ENCODE results near the gene MAPK7.

Gene MAPK7

GRCh38 chr17:19380481-19381301 is 2.4 kb downstream of the MAPK7 start:
- DNase-seq (ENCODE audit: low read depth), result no peak

- DNase-seq (ENCODE audit: low read depth), result no peak
Measured at GRCh38 chr17:19381361-19381740, 3.1 kb downstream of the MAPK7 start.

DNA sequence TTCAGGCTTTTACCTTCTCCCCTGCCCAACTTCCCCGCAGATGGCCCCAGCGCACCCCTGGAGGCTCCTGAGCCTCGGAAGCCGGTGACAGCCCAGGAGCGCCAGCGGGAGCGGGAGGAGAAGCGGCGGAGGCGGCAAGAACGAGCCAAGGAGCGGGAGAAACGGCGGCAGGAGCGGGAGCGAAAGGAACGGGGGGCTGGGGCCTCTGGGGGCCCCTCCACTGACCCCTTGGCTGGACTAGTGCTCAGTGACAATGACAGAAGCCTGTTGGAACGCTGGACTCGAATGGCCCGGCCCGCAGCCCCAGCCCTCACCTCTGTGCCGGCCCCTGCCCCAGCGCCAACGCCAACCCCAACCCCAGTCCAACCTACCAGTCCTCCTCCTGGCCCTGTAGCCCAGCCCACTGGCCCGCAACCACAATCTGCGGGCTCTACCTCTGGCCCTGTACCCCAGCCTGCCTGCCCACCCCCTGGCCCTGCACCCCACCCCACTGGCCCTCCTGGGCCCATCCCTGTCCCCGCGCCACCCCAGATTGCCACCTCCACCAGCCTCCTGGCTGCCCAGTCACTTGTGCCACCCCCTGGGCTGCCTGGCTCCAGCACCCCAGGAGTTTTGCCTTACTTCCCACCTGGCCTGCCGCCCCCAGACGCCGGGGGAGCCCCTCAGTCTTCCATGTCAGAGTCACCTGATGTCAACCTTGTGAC is 3.6 kb downstream of the MAPK7 start:
- no peak for DNase-seq (ENCODE audit: low read depth)

DNA sequence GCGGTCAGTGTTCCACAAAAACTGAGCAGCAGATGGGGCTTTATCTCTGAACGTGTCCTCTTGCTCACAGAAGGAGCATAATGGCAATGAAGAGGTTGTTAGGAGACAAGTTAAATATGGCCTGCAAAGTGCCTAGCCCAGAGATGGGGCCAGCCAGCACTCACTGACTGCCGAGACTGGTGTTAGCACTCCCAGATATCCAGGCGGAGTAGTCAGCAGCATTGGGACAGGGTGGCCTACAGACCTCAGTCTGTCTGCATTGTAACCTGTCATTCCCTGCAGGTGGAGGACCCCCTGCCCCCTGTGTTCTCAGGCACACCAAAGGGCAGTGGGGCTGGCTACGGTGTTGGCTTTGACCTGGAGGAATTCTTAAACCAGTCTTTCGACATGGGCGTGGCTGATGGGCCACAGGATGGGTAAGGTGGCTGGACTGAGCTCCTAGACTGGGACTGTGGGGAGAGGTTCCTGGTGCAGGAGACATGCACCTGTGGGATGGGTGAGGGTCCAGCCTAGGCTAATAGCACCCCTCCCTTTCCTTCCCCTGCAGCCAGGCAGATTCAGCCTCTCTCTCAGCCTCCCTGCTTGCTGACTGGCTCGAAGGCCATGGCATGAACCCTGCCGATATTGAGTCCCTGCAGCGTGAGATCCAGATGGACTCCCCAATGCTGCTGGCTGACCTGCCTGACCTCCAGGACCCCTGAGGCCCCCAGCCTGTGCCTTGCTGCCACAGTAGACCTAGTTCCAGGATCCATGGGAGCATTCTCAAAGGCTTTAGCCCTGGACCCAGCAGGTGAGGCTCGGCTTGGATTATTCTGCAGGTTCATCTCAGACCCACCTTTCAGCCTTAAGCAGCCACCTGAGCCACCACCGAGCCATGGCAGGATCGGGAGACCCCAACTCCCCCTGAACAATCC is 4.5 kb downstream of the MAPK7 start:
- no peak for DNase-seq (ENCODE audit: low read depth)

DNA sequence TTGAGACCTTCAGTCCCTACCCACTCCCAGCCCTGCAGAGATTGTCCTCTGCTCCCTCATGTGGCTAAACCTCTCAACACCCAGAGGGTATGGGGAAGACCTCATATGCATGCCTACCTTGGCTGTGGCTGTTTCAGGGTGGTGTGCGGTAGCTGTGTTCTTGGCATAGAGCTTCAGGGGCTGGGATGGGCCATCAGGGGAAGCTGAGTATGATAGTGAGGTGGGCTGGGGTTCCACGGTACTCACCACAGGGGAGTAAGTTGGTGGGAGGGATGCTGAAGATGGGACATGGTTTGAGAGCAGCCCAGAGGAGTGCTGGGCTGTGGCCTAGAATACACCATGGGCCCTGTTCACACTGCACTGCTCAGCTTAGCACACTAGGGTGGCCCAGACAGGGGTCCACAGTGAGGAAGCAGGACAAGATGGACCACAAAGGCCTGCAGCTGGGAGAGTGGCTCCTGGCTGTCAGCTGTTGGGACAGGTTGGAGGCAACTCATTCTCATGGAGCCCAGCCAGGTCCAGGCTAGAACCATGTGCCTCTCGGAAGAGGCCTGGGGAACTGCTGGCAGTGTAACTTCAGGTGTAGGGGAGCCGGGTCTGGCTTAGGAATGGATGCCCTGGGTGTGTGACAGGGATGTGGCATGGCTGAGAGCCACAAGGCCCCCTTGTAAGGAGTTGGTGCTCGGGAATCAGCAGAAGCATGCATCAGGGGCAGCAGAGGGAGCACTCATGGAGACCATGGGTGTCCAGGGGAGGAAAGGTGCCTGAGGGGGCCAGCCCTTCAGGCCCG is 5.6 kb downstream of the MAPK7 start:
- DNase-seq (ENCODE audit: low read depth), result no peak

DNA sequence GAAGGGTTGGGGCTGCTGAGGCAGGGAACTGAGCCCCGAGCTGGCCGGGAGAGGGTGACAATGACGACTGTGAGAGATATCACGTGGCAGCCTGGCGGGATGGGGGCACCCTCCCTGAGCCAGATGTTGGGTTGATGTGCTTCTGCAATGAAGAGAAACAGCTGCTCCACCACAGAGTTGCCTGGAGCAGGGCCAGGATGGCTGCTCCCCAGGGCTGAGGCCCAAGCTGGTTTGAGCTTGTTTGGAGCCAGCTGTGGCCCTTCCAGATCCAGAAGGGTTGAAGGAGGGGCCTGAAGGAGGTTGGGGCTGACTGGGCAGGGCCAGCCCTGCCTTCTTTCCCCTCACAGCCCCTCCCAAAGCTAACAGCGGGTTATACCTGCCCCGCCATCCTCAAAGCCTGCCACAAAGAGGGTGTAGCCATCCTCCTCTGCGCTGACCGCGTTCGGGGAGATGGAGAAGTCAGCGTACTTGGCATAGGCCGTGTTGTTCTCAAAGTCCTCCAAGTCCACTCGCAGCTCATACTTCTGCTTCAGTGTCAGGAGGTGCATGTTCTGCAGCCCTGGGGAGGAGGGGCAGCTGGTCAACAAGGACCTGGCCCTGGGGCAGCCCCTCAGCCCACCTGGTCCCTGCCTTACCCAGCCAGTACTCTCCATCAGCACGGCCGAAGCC is 6.6 kb downstream of the MAPK7 start:
- no peak for DNase-seq (ENCODE audit: low read depth)

DNA sequence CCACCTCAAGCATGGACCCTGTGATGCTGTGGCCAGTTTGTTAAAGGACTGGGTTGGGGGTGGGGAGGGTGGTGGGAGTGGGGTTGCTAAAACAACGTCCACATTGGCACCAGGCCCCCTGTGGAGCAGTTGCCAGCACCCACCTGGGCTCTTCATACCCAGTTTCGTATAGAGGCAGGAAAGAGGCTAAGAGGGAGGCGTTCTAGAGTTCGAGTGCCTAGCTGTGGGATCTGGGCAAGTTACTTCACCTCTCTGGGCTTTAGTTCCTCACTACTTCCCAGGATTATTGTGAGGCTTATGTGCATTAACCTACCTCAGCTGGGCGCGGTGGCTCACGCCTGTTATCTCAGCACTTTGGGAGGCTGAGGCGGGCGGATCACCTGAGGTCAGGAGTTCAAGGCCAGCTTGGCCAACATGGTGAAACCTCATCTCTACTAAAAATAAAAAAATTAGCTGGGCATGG is 7.3 kb downstream of the MAPK7 start:
- DNase-seq (ENCODE audit: low read depth), result no peak

DNA sequence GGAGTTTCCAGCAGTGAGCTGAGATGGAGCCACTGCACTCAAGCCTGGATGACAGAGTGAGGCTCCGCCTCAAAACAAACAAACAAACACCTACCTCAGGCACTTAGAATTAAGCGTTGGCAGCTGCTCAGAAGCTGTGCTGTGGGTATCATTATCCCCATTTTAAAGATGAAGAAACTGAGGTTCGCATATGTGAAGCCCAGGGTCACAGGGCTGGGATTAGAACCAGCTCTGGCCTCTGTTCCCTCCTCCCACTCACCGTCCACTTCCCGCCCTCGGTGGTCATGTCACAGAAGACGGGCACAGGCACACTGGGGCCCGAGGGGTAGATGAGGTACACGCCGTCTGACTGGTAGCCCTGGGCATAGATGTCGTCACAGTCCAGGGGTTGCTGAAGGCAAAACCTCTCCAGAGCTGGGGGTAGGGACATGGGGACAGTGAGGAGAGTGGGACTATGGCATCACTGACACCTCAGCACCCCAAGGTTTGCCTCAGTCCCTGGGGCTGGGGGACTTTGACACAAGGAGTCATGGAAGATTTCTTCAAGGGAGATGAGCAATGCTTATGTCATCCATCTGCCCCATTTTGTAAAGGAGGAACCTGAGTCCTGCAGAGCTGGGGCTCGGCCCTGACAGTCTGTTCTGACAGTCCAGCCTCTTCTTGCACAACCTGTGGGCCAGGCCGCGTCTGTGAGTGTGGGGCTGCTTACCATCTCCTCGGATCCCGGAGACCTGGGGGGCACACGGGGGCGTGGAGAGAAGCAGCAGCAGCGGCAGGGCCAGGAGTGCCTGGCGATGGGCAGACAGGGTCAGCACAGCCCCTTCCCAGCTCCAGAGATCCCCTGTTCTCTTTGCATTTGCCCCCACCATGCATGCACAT is 8.0 kb downstream of the MAPK7 start:
- DNase-seq (ENCODE audit: low read depth), result no peak

- DNase-seq (ENCODE audit: low read depth), result no peak
Measured at GRCh38 chr17:19386974-19387920, 8.9 kb downstream of the MAPK7 start, which contains the start of gene MFAP4. Gene MFAP4, minus strand, starts transcription at chr17:19387190. Its CDS starts 35 bp downstream, at chr17:19387155.

DNA sequence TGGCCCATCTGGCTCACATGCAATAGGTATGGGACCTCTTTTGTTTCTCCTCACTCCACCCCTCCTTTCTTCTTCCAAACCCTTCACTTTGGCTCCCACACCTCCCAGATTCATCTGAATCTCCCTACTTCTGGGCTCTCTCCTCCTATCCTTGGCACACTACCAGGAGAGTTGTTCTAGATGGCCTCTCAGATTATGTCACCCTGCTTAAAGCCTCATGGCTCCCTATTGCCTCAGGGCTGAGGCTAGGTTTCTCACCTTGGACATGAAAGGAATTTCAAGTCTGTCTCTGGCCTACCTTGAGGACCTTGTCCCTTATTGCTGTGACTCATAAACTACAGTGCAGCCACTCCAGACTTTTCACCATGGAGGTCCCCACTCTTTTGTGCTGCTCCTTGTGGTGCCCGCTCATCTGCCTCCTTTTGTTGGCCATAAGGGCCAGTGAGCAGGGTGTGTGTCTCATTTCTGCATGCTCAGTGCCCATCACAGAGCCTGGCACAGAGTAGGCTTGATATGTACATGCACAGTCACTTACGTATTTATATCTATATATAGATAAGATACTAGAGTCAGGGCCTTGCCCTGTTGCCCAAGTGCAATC is 9.7 kb downstream of the MAPK7 start:
- DNase-seq (ENCODE audit: low read depth), result no peak

DNA sequence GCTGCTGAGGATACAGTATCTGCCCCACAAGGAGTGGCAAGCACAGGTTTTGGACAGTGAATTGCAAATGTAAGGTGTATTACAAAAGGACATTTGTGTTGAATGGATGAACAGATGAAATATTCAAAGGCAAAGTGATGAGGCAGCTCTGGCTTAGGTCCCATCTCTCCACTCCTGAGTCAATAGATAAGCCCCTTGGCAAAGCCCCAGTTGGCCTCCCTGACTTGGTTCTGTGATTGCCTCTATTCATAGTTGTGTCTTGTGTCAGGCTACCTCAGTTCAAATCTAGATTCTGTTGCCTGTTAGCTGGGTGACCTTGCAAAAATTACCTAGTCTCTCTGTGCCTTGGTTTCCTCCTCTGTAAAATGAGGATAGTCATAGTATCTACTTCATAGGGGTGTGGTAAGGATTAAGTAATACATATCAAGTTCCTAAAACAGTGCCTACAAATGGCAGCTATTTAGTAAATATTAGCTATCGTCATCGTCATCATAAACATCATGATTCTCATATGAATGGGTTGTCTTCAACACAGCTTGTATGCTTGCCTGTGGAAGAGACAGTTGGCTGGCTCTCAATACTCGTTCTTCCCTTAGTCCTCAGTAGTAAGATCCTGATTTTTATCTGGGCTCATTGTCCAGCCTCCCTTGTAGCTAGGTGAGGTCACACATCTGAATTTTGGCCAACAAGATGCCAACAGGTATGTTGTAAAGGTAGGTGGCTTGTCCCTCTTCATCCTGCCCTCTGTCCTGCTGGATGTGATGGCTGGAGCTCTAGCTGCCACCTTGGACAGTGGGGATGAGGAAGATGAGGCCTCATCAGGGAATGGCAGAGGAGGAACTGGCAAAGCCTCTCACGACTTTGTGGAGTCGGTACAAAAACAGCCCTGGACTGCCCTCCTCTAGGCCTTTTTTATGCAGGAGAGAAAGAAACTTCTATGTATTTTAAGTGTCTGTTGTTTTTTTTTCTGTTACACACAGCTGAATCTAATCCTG is 10.8 kb downstream of the MAPK7 start:
- no peak for DNase-seq (ENCODE audit: low read depth)

DNA sequence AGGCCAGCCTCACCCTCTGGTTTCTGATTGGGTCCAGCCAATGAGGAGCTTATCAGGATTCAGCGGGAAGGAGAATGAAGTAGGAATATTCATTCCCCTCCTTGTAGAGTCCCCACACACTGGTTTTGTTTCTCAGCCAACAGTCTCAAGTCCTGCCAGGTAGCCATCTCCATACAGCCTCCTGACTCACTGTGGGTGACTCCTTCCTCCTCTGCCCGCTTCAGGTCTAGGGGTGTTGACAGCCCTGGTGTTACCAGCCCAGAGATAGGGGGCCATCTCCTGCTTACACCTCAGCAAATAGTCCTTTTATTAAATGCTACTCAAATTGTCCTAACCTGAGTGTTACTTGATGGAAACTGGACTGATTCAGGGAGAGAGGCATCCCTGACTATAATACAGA is 12.7 kb downstream of the MAPK7 start:
- no peak for DNase-seq (ENCODE audit: low read depth)

GRCh38 chr17:19391432-19391831 is 13.1 kb downstream of the MAPK7 start:
- no peak for DNase-seq (ENCODE audit: low read depth)

GRCh38 chr17:19392303-19392702 is 14.0 kb downstream of the MAPK7 start:
- DNase-seq (ENCODE audit: low read depth), result no peak

GRCh38 chr17:19397556-19398041 is 19.3 kb downstream of the MAPK7 start:
- no peak for DNase-seq (ENCODE audit: low read depth)

DNA sequence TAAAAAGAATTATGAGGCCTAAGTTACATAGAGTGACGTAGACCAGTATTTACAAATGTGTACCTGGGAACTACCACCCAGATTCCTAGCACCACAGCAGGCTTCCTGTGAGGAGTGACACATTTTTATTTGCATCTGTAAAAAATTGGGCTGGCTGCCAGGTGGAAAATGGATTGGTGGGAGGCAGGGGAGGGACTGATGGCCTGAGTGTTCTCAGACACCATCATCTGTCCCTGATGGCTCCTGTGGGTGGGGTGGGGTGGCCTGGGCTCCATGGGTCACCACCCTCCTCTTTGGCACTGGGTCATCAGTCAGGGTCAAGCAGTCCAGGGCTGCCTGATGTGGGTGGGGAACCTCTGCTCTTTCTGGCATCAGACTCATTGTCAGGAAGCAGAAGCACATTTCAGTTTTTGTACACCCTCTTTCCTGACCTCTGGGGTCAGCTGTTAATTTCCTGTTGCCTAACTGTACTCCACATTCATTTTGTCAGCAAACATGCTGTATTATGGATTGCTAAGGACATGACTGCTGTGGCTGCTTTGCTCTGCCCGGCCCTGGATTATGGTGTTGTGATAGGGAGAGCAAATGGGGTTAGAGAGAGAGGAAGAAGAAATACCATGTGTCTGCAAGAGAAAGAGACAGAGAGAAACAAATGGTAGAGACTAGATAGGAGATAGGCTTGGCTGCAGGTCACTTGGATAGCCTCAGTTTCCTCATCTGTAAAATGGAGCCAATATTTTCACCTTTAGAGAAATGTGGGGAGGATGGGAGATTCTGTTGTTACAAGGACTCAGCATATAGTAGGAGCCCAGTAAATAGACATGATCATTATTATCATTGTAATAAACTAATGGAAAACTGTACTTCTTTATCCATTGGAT is 20.2 kb downstream of the MAPK7 start:
- no peak for DNase-seq (ENCODE audit: low read depth)
